Neural progenitor cell (in vitro differentiated cells): ENCODE data around the gene RHO. TPM values are rescaled to one million over a fixed set of nuclear protein-coding genes. Genes with fewer than 3 reads are reported as not detected.
A peak's percentile ranks its signal among the peaks of the same experiment; 100 is the strongest.
"Not testable (repeated sequence)": the region's sequence is repeated elsewhere in the genome, so short reads cannot be mapped to it uniquely, and the experiment has no call there.

Experiments
- DNase-seq: peaks from one replicate; pipeline ENCODE4 v3.0.0-alpha.2; 2016; ENCODE audit warnings: low spot score
- H2AFZ ChIP-seq: fragments of 200-600 bp; sonication (generic); replicated peaks from 2 replicates; pipeline ENCODE4 v1.6.1; 2016; ENCODE audit warnings: antibody characterized with exemption
- H3F3A ChIP-seq: fragments of 200-600 bp; sonication (generic); 2 replicates; pipeline ENCODE4 v1.6.1; 2016; ENCODE audit warnings: antibody characterized with exemption, low read depth
- H3K27ac ChIP-seq: fragments of 200-600 bp; sonication (generic); 2 replicates; pipeline ENCODE4 v1.5.1; 2016; ENCODE audit warnings: mild to moderate bottlenecking
- H3K27me3 ChIP-seq: fragments of 200-600 bp; sonication (generic); 2 replicates; pipeline ENCODE4 v1.6.1; 2016; ENCODE audit warnings: mild to moderate bottlenecking, moderate library complexity
- H3K36me3 ChIP-seq: fragments of 200-600 bp; sonication (generic); 2 replicates; pipeline ENCODE4 v1.5.1; 2016
- H3K4me1 ChIP-seq: fragments of 200-600 bp; sonication (generic); 2 replicates; pipeline ENCODE4 v1.6.1; 2016; ENCODE audit warnings: mixed run types
- H3K4me2 ChIP-seq: fragments of 200-600 bp; sonication (generic); 2 replicates; pipeline ENCODE4 v1.6.1; 2016
- H3K4me3 ChIP-seq: fragments of 200-600 bp; sonication (generic); 2 replicates; pipeline ENCODE4 v1.5.1; 2016
- H3K79me2 ChIP-seq: fragments of 200-600 bp; sonication (generic); 2 replicates; pipeline ENCODE4 v1.6.1; 2016; ENCODE audit warnings: low read depth
- H3K9ac ChIP-seq: fragments of 200-600 bp; sonication (generic); 2 replicates; pipeline ENCODE4 v1.6.1; 2016
- H3K9me3 ChIP-seq: fragments of 200-600 bp; sonication (generic); 2 replicates; pipeline ENCODE4 v1.5.1; 2016; ENCODE audit warnings: low read depth
- H4K20me1 ChIP-seq: fragments of 200-600 bp; sonication (generic); 2 replicates; pipeline ENCODE4 v1.6.1; 2016; ENCODE audit warnings: low read depth
- H3K27ac Mint-ChIP-seq: 3 replicates; pipeline ENCODE4 v1.8.0; 2021; ENCODE audit warnings: mixed read lengths
- H3K27me3 Mint-ChIP-seq: 2 replicates; pipeline ENCODE4 v1.8.0; 2022; ENCODE audit warnings: low read depth, mild to moderate bottlenecking, inconsistent platforms, moderate library complexity, mixed read lengths; ENCODE audit not compliant: insufficient read depth
- H3K36me3 Mint-ChIP-seq: 3 replicates; pipeline ENCODE4 v1.8.0; 2021; ENCODE audit warnings: mixed read lengths
- H3K4me1 Mint-ChIP-seq: 3 replicates; pipeline ENCODE4 v1.8.0; 2021; ENCODE audit warnings: mixed read lengths
- H3K4me3 Mint-ChIP-seq: 3 replicates; pipeline ENCODE4 v1.8.0; 2021; ENCODE audit warnings: mild to moderate bottlenecking, moderate library complexity, mixed read lengths
- H3K9me3 Mint-ChIP-seq: 3 replicates; pipeline ENCODE4 v1.8.0; 2020; ENCODE audit warnings: mixed read lengths
- CTCF ChIP-seq: fragments of 200-600 bp; sonication (generic); IDR thresholded peaks from 2 replicates; pipeline ENCODE4 v1.5.1; 2017; ENCODE audit warnings: antibody characterized with exemption, mild to moderate bottlenecking
- EZH2 ChIP-seq: fragments of 200-600 bp; sonication (generic); IDR thresholded peaks from 2 replicates; pipeline ENCODE4 v1.6.1; 2017; ENCODE audit warnings: antibody characterized with exemption, mild to moderate bottlenecking, moderate library complexity
- EZH2phosphoT487 ChIP-seq: fragments of 200-600 bp; sonication (generic); IDR thresholded peaks from 2 replicates; pipeline ENCODE4 v1.6.1; 2017; ENCODE audit warnings: antibody characterized with exemption
- total RNA-seq: library from RNA; depleted of rRNA; stranded (reverse); fragments of >200 nt; gene quantifications from 2 replicates; pipeline ENCODE4 v1.2.3, GENCODE V29; 2015; ENCODE audit warnings: low replicate concordance

RHO gene
- total RNA-seq, 1 donor from 2014 or later = not detected

GRCh38 chr3:129543999-129544398 lies 15.6 kb downstream of the RHO start:
- Mint-ChIP-seq H3K4me3 (no peak overlapping the region), H3K9me3 (no peaks in the 10 kb centered on the region), H3K4me1 (peaks cover 22% of the 10 kb centered on the region), H3K36me3 (no peaks in the 10 kb centered on the region), H3K27me3 (peaks cover 6% of the 10 kb centered on the region), H3K27ac (peak overlapping the region; percentile 23)
- H3K36me3 ChIP-seq = no peaks in the 10 kb centered on the region
- TF ChIP-seq EZH2 = no peak
- TF ChIP-seq CTCF = no peak
- TF ChIP-seq EZH2phosphoT487 = no peak
- peaks cover 5% of the 10 kb centered on the region for H3F3A ChIP-seq
- no peak overlapping the region for H3K27ac ChIP-seq
- H2AFZ ChIP-seq = no peak overlapping the region
- no peak overlapping the region for H3K4me3 ChIP-seq
- H3K79me2 ChIP-seq = no peaks in the 10 kb centered on the region
- H4K20me1 ChIP-seq = no peaks in the 10 kb centered on the region
- H3K4me1 ChIP-seq = no peaks in the 10 kb centered on the region
- no peak overlapping the region for H3K4me2 ChIP-seq
- DNase-seq = no peak
- H3K27me3 ChIP-seq = no peaks in the 10 kb centered on the region
- no peak overlapping the region for H3K9ac ChIP-seq
- H3K9me3 ChIP-seq = no peaks in the 10 kb centered on the region

GRCh38 chr3:129545951-129546350 lies 17.5 kb downstream of the RHO start:
- not testable (repeated sequence) for H2AFZ ChIP-seq, H3K27me3 Mint-ChIP-seq, H3K9me3 Mint-ChIP-seq, H3K4me3 Mint-ChIP-seq, H3K4me2 ChIP-seq, H3K9ac ChIP-seq, H3K4me3 ChIP-seq, H3F3A ChIP-seq, H3K36me3 ChIP-seq, H4K20me1 ChIP-seq, H3K9me3 ChIP-seq, H3K36me3 Mint-ChIP-seq, H3K27me3 ChIP-seq, H3K79me2 ChIP-seq, H3K27ac ChIP-seq, H3K27ac Mint-ChIP-seq, DNase-seq, H3K4me1 ChIP-seq
- peaks cover 15% of the 10 kb centered on the region for H3K4me1 Mint-ChIP-seq

GRCh38 chr3:129547241-129547640 lies 18.8 kb downstream of the RHO start:
- Histone ChIP-seq H4K20me1 (no peaks in the 10 kb centered on the region), H2AFZ (no peak overlapping the region), H3K4me3 (no peak overlapping the region), H3K27ac (no peak overlapping the region), H3K9me3 (no peaks in the 10 kb centered on the region), H3K27me3 (no peaks in the 10 kb centered on the region), H3K4me1 (no peaks in the 10 kb centered on the region), H3K36me3 (no peaks in the 10 kb centered on the region), H3K4me2 (no peak overlapping the region), H3K9ac (no peak overlapping the region), H3F3A (no peaks in the 10 kb centered on the region), H3K79me2 (no peaks in the 10 kb centered on the region)
- peaks cover 25% of the 10 kb centered on the region for H3K4me1 Mint-ChIP-seq
- peaks cover 11% of the 10 kb centered on the region for H3K27me3 Mint-ChIP-seq
- no peaks in the 10 kb centered on the region for H3K9me3 Mint-ChIP-seq
- TF ChIP-seq EZH2 (no peak), CTCF (no peak), EZH2phosphoT487 (no peak)
- no peak overlapping the region for H3K4me3 Mint-ChIP-seq
- no peak for DNase-seq
- H3K36me3 Mint-ChIP-seq = no peaks in the 10 kb centered on the region
- H3K27ac Mint-ChIP-seq = no peak overlapping the region

- peaks cover 9% of the 10 kb centered on the region for H3K4me1 ChIP-seq
- peaks cover 16% of the 10 kb centered on the region for H3K27me3 Mint-ChIP-seq
- no peak overlapping the region for H2AFZ ChIP-seq
- no peak overlapping the region for H3K9ac ChIP-seq
- H3K9me3 ChIP-seq = no peaks in the 10 kb centered on the region
- no peaks in the 10 kb centered on the region for H3K9me3 Mint-ChIP-seq
- H3F3A ChIP-seq = no peaks in the 10 kb centered on the region
- H3K4me3 Mint-ChIP-seq = no peak overlapping the region
- no peaks in the 10 kb centered on the region for H3K36me3 Mint-ChIP-seq
- H3K27ac Mint-ChIP-seq = peak overlapping the region; percentile 89
- no peak overlapping the region for H3K4me2 ChIP-seq
- no peaks in the 10 kb centered on the region for H3K36me3 ChIP-seq
- no peaks in the 10 kb centered on the region for H3K27me3 ChIP-seq
- H4K20me1 ChIP-seq = no peaks in the 10 kb centered on the region
- H3K4me3 ChIP-seq = no peak overlapping the region
- DNase-seq = no peak
- peaks cover 33% of the 10 kb centered on the region for H3K4me1 Mint-ChIP-seq
- no peak overlapping the region for H3K27ac ChIP-seq
- H3K79me2 ChIP-seq = no peaks in the 10 kb centered on the region
- TF ChIP-seq EZH2 (no peak), EZH2phosphoT487 (no peak), CTCF (no peak)
These were observed 19.9 kb downstream of the RHO start for GRCh38 chr3:129548104-129548965.
